GM19397 (cell line): ENCODE results near the gene UBAC2.

ENCODE experiments used
- ATAC-seq: cut with Tn5 transposase; IDR thresholded peaks from one replicate; pipeline ENCODE4 v1.9.1; 2021; ENCODE audit warnings: mild to moderate bottlenecking, moderate library complexity; ENCODE audit not compliant: unreplicated experiment

Gene UBAC2

DNA sequence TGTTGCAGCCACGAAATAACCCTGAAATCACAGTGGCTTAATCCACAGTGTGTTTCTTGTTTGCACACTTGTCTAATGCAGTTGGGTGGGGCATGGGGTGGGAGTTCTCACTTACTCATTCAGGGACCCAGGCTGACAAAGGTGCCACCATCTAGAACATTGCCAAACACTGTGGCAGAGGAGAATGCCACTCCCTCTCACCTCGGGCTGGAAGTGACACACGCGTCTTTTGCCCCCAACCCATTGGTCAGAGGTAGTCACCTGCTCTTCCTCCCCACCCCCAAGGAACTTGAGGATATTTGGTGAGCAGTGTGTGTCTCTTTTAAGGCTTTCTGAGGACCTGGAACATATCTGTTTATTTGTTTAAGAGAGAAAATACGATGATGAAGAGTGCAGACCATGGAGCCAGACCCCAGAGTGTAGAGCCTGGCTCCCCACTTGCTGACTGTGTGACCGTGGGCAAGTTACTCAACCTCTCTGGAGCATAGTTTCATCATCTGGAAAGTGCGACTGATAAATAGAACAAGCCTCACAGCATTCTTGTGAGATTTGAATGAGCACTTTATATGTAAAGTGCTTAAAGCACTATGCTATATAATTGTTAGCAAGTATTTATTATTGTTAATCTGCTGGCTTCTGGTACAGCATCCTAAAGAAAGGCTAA, 89.2 kb downstream of the UBAC2 start:
- no peak for ATAC-seq

DNA sequence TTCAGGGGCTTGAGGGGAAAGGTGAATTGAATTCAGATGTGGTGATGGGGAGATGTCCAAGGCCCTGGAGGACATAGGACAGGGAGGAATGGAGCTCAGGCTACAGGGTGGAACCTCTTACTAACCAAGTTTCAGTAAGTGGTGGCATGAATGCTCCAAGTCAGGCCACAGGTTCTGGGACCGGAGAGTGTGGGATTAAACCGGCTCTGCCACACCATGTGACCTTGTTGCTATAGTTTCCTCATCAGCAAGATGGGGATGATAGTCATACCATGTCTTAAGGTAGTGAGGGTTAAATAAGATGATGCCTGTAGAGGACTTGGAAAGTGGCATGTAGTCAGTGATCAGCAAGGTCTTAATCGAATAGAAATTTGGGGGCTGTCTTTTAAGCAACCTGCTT, 90.2 kb downstream of the UBAC2 start:
- ATAC-seq: no peak

DNA sequence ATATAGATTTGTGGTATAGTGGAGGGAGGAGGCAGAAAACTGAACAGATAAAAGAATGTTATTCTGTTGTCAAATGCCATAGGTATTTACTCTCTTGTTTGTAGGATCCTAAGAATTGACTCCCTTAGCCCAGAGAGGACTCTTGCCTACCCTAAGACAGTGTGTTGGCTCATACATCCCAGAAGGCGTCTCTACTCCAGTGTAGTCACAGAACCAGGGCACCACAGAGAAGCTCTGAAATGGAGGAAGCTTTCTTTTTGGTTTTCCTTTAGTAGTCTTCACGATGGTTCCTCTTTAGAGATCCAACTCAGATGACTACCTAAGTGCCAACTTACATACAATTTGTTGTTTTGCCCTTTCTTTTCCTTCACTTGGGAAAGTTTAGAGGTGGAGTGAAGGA, 92.5 kb downstream of the UBAC2 start:
- no peak for ATAC-seq

DNA sequence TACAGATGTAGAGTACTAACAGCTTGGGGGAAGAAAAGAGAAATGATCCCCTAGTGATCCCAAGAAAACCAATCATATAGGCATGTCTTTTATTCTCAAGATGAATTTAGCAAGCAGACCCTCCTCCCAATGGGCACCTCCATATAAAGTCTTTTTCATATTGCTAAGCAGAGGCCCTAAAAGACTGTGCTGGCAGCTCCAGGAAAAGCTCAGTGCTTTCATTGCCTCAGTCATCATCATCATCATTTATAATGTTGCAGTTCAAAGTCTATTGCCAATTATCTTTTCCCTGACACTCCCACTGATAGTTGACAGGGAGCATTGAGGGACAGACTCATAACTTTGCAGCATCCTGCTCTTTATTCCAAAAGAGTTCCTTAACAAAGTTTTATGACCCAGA, 93.5 kb downstream of the UBAC2 start:
- no peak for ATAC-seq

DNA sequence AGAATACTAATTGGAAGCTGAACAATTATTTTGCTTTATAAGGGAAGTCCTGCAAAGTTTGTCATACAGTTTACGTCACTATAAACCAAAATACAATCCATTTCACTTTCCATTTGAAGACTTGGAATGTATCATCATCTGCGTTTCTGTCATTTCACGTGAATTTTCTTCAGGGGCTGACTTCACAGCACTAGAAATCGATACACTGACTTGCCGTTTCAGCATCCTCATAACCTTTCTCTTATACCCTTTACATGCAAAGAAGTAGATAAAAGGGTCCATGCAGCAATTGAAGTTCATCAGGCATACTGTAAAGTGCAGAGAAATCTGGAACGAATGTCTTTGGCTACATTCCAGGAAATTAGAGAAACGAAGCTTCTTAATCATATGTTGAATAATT, 94.3 kb downstream of the UBAC2 start:
- no peak for ATAC-seq

DNA sequence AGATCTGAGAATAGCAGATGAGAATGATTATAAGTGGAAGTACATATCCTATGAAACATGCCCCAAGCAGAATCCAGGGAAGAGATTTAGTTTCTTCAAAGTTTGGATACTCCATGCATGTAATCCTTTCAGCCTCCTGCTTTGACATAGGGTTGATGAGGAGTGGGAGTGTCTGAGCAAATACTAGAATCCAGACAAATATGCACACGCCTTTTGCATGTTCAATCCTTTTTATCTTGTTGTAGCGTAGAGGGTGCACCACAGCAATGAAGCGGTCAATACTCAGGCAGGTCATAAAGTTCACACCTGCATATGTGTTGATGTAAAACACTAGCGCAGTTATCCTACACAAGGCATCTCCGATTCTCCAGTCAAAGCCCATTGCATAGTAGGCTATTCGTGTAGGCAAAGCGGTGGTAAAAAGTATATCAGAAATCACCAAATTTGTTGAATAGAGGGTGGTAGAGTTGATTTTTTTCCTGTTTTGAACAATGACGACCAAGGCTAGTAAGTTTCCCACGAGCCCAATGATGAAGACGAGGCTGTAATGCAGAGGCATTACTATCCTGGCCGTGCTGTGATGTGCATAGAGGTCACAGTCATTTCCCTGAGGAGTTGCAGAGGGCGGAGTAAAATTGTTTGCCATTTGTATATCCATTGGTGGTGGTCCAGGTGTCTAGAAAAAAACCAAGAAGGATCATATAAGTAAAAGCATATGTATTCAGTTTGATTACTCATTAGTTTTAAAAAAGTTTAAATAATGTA, 95.0 kb downstream of the UBAC2 start:
- no peak for ATAC-seq

DNA sequence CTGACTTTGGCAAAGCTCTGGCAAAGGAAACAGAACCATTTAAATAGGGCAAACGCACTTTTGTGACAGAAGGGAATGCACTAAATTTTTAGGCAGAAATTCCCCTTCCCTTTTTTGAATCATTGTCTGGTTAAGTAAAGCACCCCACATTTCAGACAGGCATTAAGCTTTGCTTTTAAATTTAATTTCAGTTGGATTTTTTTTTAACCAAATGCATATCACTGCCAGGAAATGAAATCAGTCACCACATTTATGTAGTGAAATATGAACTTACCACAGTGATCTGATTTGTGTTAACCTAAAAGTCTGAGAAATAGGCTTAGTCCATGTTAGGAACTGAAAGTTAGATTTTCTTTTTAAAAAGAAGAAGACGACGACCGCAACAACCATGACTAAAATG, 95.7 kb downstream of the UBAC2 start:
- peak; percentile 48 for ATAC-seq

DNA sequence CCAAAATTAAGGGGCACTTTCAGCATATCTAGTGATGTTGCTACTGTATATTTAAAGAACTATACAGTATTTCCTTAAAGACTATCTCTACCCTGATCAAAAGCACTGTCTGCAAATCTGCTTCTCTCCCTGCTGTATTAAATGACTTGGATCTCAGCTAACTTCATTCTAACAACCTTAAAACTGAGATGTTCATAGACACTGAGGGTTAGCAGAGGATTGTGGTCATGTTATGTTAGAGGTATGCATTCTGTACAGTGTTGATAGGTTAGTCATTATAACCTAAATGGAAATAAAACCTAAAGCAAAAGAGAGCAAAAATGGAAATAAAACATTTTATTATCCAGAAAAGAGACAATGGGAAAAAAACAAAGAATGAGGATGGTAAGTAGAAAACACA, 96.7 kb downstream of the UBAC2 start:
- no peak for ATAC-seq

DNA sequence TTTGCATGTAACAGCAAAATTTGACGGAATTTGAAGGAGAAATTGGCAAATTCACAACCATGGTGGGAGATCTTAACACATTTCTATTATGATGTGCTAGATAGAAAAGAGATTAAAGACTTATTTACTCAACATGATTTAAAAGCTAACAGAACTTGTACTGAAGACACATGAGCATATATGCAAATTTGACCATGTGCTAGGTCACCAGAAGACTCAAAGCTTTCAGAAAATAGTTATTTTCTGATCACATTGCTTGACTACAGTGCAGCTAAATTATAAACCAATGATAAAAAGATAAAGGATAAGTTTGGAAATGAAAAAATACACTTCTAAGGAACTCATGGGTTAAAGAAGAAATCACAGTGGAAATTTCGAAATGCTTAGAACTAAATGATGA, 97.4 kb downstream of the UBAC2 start:
- no peak for ATAC-seq

DNA sequence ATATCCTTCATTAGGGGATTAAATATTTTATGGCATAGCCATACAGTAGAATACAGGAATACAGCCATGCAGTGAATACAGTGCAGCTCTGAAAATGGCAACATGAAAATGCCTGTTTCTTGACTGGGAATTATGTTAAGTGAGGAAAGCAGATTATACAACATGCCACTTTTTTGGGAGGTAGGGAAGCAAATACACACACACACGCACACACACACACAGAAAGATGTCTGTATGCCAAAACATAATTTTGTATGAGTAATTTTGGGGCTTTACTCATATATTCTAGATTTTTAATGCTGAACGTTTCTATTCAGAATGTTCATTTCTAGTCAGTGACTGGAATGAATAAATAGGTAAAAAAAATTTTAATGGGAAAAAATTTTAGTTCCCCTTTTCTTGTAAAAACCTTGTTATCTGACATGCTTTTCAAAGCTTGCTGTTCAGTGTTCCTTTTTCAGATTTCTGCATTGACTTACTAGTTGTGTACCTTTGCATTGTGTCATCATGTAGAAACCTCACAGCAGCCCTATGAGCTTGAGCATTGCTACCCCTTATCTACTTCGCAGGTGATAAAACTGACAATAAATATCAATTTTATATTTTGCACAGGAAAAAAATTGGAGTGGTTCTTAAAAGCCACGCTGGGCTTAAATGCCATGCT, 98.7 kb downstream of the UBAC2 start:
- no peak for ATAC-seq

DNA sequence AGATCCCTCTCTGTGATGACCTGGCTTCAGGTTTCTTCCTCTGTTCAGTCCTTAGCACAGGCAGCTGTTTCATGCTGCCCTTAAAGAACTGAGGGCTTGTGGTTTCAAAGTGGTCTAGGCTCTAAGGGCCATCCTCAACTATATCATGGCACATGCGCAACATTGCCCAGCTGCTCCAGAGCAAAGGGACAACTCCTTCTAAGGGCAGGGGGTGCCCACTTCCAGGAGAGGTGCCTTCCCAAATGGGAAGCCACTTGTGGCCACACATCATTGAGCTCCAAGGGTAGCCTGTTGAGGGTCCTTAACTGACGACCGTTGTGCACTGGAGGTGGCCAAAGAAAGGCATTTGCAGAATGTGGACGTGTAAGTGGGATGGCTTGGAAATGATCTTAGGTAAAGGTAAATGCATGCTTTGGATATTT, 99.3 kb downstream of the UBAC2 start:
- ATAC-seq: no peak

DNA sequence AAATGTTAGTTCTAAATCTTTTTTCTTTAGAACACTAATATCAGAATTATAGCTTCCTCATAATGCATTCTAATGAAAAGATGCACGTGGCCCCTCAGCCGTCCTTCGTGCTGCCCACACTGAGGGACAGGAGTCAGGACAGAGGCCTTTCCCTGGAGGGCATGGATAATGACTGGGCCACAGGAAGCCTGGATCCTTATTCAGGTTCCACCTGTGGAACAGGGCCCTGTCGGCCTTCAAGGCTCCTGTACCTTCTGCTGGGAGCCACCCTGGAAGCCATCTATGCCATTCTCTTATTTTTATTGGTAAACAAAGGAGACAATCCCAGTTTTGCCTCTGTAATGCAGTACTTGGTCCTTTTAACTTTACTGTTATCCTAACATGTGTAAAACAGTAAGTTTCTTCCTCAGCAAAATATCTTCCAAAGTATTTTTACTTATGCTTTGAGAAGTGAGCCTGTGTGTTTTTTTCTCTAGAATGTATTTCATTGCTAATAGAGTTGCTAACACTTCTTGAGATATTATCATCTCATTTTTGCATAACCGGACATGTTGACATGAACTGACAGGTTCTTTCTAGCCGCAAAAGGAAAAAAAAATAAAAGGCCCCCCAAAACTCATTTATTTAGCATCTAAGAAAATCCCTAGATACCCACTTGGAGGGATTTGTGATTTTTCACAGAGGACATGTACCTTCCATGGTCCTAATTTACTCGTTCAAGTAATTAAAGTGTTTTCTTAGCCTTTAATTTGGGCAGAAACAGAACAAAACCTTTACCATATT, 100.6 kb downstream of the UBAC2 start:
- no peak for ATAC-seq

DNA sequence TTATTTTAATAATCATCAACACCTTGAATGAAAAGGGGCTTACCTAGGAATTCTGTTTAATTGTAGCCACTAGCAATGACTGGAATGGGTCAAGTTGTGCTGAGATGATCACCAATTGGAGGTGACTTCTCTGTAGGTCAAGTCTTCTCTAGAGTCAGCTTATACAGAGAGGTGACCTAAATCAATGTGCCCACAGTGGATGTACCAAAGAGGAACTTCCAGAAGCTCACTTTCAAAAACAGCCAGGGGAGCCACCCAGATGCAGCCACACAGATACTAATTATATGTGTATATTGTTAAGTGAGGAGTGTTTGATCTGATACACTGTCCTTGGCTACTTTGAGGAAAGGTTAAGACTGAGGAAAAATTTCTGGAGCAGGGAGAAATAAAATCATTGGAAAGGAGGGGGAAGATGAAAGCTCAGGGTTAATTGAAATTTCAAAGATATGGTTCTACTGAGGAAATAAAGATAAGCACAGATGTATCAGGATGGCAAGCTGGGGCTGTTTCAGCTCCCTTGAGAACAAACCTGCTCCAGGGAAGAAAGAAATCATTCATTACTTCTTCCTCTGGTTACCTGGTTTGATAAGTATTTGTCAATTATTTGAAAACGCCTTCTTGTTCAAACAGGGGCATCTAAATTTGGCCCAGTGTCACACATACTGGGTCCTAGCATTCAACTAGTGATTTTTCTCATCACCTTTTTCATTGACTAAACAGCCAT, 101.4 kb downstream of the UBAC2 start:
- ATAC-seq: no peak

DNA sequence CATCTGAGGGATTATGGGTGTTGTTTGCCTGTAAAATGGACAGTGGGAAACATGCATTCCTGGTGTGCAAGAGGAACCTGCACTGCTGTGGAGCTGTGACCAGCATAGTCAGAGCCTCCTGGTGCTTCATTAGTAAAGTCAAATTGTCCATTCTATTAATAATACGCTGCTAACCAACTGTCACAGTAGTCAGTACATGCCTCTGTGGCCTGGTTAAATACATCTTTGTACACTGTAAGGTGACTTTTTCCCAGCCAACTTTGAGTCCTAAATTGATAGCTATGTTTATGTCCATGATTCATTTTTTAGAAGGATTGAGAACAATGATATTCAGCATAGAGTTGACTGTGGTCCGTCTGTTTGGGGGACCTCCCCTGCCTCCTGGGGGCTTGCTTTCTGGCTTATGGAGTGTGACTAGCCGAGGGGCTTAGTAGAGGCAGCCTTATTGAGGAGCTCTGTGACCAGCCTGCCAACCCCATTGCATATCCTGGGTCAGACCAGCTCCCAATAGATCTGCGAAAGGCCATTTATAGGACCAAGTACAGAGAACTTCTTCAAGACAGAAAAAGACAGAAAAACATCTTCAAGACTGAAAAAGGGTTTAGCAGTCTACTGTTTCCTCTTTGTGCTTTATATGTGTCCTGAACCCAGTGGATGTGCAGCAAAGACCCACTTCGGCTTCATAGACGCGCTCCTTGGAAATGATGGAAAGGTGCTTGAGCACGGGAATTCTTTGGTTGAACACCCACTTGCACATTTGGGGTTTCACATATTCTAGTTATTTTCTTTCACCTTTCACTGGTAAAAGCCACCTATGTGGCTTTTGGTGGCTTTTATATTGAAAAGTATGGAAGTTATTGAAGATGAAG, 102.2 kb downstream of the UBAC2 start:
- no peak for ATAC-seq

DNA sequence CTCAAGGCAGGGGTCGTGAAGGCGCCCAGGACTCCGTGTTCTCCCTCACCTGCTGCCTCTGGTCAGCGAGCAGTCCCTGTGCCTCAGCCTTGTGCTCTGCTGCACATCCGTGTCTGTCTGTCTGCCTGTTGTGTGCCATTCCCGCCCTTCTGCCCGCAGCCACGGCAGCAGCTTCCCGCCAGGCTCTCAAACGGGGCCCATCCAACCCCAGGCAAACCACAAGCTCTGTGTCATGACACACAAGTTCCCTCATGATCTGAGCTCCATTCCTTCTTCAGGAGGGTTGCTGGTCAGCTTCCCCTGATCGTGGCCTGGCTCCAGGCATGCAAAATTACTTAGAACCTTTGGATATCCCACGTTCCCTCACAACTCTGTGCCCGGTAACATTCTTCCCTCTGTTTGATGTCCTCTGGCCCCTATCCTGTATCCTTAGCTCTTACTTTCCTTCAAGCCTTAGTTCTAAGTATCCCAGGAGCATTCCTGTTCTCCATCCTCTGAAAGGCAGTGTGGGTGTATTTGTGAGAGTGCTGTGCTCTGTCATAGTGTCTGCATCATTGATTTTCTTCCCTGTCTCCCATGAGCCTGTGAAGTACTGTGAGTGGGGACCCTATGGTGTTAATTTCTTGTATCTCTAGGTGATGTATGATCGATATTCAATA, 103.3 kb downstream of the UBAC2 start:
- no peak for ATAC-seq

DNA sequence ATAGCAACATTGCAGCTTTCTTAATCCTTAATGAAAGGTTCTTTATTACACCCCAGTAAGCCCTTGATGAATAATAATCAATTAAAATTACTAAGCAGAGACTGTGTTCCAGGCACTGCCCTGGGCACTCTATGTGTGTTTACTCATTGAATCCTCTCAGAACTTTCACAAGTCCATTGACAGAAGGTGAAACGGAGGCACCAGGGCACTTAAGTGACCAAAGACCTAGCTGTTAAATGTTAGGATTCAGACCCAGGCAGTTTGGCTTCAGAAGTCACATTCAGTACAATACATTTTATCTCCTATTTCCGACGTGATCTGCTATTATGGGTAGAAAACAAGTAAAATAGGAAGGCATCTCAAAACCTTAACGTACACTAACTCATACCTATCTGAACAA, 103.9 kb downstream of the UBAC2 start:
- ATAC-seq: no peak

DNA sequence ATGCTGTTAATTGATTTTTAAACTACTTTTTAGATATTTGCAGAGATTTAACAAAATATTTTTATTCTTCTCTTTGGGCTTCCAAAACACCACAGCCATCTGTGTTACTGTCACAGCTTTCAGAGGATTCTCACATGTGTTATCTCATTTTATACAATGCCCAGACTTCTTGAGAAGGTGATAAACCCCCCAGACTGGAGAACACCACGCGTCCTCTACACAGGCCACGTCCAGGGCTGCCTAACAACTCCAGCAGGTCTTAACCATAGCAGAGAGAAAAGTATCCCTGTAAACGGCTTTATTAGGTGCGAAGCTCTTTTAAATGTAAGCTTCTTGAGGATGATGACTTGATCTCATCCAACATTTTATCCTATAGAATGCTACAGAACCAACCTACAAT, 104.5 kb downstream of the UBAC2 start:
- no peak for ATAC-seq

DNA sequence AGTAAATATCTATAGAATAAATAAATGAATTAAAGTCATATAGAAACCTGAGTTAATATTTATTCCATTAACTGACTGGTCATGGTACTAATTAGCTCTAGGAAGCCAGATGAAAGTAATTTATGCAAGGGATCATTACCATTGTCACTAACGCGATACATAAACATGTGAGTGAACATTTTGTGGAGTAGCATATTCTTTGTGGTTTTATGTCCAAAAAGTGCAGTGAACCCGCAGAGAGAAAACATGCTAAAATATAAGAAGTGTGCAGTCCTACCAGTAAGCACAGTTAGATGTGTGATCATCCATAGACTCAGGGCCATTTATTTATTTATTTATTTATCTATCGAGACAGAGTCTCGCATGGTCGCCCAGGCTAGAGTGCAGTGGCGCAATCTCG, 104.9 kb downstream of the UBAC2 start:
- no peak for ATAC-seq

DNA sequence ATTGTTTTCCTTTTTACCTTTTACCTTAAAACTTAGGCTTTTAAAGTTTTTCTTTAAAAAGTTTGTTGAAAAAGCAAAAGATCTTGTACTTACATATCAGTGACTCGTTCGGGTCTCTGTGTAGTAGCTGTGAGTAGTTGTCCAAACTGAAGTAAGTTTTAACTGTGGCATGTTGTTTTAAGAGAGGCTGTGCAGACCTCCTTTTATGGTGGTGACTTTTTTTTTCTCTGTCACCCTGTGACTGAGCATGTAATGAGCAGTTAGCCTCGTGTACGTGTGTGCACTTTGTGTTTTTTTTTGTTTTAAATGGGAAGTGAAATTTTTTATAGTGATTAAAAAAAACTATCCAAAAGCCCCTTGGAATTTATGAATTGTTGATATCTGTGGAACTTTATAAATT, 106.6 kb downstream of the UBAC2 start, which contains the start of gene GPR183:
Gene GPR183, minus strand, starts transcription at position 153 of the 400 bp plus-strand sequence. CDS start 11,254 bp downstream, outside the sequence.
- ATAC-seq: peak; percentile 50
